Posterior vena cava (tissue), 2 donors: ENCODE results near the gene RFTN1. TPM values are rescaled to one million over a fixed set of nuclear protein-coding genes. Genes with fewer than 3 reads are reported as not detected.

Source experiments
- DNase-seq: peaks from one replicate; pipeline ENCODE4 v3.0.0-alpha.2; 2020; ENCODE audit warnings: low spot score
- intact Hi-C, 2 donors: fragments of 100-400 bp; cut with DNase I; formaldehyde crosslinking; loops; one replicate each; pipeline versions ENCODE4 v1.14.1 to v1.14.2; 2022 to 2023
- total RNA-seq, 2 donors: library from RNA; stranded (reverse); fragmentation: NEBNext Ultra II Directional; extraction: Animal tissue kit (Norgen Biotek cat#: 25700); gene quantifications; one replicate each; pipeline ENCODE4 v1.2.1, GENCODE V29; 2021
- donor health status: DM: yes; HTN: yes; CAD: no.
- donor health status: DM: yes; HTN: yes; CAD: no.

The RFTN1 gene
- total RNA-seq, 2 donors from 2014 or later = 72.2 to 102 TPM

DNA sequence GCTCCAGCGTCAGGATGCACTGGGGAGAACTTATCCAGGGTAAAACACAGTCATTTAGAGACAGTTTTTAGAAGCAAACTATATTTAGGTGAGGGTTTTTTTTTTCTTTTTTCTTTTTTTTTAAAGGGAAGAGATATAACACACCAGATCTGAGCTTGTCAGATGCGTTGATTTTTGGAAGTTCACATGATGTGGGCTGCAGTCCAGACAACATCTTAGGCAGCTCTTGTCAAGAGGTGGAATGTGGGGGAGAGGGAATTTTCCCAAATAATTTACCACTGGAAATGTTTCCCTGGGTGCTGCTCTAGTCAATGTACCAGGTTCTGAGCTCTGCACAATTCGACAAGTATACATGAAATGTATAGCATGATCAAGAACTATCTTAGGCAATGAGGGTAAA is 155.2 kb downstream of the RFTN1 start:
- intact Hi-C loops = no loop called here
- DNase-seq = no peak

DNA sequence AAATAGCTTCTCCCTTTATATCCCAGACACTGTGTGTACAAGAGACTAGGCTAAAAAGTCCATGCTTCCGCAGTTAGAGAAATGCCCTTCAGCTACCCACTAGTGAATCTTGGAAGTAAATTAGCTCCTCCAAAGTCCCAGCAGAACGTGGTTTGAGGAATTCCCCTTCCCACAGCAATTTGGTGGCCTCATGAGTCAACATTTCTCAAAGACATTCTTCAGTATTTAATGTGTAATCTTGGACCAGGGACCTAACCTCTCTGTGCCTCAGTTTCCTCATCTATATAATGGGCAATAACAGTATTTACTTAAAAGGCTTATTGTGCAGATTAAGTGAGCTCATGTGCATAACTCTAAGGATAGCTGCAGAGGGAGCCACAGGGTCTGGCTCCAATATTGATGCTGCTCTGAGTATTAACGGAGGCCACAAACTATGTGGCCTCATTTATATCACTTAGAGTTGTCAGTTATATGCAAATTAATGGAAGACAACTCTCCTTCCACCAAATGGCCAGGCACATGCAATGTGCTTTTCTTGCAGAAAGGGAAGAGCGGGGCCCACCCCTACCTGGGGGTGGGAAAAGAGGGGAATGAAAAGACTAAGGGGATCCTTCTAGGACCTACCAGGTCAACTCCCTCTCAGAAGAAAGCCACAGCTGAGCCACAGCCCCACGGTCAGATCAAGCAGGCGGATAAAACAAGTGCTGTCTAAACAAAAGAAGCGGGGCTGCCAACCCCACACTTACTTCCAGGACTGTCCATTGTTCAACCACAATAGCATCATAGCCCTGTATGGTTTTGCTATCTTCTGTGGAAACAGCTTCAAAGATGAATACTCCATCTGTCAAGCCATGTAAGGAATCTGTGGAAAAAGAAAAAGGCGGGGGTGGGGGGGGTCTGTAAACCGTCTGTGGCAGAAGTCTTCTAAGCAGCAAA is 156.0 kb downstream of the RFTN1 start:
- intact Hi-C loops = no loop called here
- peak; percentile 72 for DNase-seq

DNA sequence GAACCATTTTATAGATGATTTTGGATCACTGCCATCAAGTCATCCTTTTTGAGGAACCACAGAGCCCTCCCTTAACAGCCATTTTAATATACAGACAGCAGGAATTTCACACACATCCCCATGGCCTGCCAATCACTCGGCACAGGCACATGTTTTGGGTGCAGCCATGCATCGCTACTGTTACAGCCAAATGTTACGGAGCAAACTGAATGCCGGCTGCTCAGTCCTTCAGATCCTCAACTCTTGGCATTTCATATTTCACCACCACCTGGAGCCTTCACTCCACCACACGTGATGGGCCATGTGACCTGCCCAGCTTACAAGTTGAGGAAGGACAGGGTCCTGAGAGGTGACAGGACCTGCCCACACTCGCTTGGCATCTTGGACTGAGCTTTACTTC is 157.7 kb downstream of the RFTN1 start:
- intact Hi-C loops = no loop called here

DNA sequence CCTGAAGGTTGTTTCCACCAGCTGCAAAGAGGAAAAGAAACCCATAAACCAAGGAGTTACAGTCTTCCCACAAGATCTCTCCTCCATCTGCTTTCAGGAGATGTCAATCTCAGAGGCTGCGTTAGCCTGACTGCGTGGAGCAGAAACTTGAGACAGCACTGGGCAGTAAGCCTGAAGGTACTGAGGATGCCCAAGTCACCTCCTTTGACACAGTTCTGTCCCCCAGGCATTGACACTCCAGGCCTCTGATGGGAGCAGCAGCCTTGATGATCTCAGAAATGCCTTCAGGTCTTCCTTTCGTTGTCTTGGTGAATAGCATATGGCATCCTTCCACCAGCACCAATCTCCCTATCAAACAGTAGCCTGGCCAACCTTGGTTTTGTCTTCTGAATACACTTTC is 159.2 kb downstream of the RFTN1 start:
- intact Hi-C loops = no loop called here
- no peak for DNase-seq

More for the DNA sequence above, 157.7 kb downstream of the RFTN1 start:
- DNase-seq = no peak

DNA sequence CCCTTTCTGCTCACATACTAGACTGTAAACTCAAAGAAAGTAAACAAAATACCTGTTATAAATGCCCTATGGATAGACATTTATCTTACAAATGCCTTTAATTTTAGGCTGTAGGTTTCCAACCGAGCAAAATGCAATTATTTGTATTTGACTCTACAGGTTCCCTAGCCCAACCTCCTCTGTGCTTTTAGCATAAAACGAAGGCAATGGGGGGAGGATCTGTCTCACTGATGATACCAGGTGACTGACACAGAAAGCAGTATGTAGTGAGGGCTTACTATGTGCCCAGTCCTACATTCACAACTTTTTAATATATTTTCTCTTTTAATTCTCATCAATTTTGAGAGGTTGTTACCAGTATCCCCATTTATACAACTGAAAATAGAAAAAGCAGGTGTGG is 161.1 kb downstream of the RFTN1 start:
- DNase-seq = no peak
- intact Hi-C loops = no loop called here

DNA sequence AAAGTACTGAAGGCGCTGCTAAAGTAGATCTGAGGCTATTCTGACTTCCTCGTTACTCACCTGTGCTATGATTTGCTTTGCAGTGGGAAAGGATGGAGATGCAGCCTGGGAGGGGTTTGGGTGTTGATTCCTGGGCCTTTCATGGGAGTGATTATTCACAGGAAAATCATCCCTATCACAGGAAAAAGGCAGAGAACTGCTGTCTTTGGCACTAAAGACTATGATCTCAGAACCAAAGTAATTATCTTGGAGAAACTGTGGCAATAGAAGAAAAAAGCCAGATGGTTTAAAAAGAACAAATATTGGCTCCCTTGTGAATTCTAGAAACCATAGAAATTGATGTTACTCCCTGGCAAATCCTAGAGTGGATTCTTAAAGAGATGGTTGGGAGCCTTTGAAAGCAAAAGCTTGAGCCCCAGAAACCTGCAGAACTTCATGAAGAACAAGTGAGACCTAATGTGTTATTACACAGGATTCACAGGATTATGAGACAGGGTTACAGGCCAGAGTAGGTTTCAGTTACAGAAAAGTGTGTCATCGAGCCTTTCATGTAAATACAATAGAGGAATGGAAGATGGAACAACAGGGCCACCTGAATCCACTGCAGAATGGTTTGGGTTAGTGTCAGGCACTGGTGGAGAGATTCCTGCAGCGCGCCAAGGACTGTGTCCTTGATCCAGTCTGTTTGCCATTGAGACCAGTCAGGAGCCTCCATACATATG is 162.7 kb downstream of the RFTN1 start:
- DNase-seq = no peak
- intact Hi-C loops = no loop called here

DNA sequence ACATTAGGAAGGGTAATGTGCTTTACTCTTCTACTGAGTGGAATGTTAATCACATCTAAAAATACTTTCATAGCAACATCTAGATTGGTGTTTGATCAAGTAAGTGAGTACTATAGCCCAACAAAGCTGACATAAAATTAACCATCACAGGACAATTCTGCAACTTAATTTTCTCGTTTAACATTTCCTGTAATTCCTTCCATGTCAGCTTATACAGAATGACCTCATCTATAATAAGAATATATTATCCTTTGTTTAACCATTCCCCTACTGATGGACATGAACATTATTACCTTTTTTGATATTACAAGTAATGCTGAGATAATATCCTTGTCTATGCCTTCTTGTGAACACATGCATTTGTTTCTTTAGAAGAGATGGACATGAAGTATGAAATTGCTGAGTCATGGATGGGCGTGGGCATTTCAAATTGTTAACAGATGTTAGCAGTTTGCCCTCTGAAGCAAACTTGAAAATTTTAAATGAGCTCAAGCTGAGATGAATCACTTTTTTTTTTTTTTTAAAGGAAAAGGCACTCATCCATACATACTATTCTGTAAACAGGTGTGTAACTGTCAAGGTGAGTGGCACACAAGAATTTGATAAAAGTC is 163.4 kb downstream of the RFTN1 start:
- intact Hi-C loops = no loop called here
- DNase-seq = no peak

DNA sequence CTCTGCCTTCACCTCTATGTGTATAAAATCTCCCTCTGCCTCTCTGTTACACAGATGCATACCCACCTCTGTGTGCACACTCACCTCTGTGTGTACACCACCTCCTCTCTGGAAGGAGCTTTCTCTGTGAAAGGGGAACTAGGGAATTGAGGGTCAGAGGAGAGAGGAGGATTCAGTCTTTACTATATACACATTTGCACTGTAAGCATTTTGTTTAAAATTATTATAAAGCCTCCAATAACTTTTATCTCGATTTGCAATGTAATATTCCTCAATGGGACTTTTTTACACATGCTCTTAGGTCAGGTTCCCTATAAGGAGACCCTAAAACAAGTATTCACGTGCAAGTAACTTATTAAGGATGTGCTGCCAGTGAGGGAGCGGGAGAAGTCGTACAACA is 166.0 kb downstream of the RFTN1 start:
- no peak for DNase-seq
- intact Hi-C loops = no loop called here

DNA sequence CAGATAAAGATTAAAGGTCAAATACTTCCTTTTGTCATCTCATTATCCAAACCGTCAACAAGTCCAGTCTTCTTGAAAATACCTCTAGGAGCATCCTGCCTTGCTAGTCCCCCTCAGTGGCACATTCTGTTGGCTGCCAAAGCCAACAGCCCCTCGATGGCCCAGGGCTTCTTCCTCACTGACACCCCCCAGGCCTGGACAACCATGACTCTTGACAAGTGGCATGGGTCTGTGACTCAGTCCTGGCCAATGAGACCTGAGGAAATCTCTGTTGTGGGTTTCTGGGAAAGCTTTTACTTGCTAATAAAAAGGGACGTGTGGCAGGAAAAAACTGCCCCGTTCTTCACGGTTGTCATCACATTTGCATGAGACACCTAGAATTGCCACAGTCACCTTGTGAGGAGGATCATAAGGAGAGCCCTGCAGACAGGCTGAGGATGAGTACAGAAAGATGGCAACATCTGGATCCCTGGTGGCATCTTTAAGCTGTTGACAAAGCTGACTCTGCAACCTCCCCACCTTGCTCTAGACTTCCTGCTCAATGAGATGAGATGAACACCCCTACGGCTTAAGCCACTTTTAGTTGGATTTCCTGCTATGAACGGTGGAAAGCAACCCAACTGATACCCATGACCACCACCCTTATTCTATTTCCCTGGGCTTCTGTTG is 167.0 kb downstream of the RFTN1 start:
- no peak for DNase-seq

DNA sequence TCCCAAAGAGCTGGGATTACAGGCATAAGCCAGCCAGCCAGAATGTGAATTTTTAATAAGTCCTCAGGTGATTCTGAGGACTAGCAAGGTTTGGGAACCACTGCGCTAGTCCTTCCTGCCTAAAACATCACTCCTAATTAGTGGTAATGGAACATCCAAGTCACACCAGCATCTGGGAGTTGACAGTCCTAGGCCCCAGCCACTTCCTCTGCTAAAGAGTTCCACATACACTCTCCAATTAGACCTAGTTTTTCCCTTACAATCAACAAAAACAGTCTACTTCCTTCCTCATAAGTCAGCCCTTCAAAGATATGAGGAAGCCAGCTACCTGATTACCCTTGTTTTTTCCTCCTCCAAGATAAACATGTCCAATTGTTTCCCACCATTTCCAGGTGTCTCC is 170.4 kb downstream of the RFTN1 start:
- no peak for DNase-seq
- intact Hi-C loops = no loop called here

More for the DNA sequence above, 167.0 kb downstream of the RFTN1 start:
- intact Hi-C loops = no loop called here

DNA sequence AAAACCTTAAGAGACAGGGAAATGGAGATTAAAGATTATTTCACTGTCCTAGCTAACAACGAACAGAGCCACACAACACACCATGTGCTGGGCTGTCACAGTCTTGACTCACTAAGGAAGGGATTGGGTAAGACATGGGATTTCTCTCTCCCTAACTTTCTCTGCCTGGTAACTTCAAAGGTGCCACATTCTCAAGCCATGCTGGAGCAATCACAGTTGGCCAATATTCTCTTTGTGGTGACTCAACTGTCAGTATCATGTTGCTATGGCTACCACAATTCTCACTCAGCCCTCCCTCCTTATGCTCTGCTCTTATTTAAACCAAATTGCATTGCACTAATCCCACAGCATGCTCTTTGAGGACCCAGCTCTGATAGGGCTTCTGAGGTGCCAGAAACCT is 174.5 kb downstream of the RFTN1 start:
- intact Hi-C loops = no loop called here
- DNase-seq = no peak

DNA sequence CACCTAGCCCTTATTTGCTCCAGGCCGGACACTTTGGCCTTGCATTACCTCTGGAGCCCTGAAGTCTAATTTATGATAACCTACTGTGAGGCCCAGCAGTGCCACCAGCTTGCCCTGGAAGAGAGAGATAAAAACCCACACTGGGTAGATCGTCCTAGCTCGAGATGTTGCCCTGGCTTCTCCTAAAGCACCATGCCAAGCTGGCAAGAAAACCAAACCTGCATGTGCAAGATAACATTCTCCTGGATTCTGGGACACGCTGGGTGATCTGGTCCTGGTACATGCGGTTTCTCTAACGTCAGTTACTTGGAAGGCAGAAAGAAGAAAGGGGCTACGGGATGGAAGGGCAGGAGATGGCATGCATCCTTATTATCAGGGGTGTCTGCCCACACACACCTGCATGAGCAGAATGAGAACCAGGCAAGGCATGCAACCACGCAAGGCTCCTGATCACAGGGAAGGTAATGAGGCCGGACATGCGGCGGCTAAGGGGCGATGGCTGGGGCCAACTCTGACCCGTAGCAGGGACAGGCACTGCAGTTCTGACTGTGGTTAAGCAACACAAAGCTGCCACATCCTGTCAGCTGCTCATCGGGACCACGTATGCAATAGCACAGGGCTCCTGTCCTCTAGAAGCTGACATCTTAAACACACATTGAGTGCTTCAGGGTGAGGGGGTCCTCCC is 175.5 kb downstream of the RFTN1 start:
- intact Hi-C loops = no loop called here

DNA sequence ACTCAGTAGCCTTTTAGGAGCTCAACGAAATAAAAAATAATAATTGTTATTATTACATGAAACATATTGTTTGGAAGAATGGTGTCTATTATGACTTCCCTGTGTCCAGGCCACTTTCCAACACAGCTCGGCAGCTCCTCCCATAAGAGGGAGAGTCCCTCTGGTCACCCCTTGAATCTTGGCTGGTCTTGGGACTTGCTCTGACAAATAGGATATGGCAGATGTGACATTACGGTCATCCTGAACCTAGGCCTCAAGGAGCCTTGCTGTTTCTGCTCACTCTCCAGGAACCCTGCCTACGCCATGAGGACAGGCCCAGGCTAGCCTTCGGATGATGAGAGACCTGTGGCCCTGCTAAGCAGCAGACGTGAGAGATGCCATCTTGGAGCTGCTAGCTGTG is 176.7 kb downstream of the RFTN1 start:
- intact Hi-C loops = no loop called here

More for the DNA sequence above, 175.5 kb downstream of the RFTN1 start:
- no peak for DNase-seq

DNA sequence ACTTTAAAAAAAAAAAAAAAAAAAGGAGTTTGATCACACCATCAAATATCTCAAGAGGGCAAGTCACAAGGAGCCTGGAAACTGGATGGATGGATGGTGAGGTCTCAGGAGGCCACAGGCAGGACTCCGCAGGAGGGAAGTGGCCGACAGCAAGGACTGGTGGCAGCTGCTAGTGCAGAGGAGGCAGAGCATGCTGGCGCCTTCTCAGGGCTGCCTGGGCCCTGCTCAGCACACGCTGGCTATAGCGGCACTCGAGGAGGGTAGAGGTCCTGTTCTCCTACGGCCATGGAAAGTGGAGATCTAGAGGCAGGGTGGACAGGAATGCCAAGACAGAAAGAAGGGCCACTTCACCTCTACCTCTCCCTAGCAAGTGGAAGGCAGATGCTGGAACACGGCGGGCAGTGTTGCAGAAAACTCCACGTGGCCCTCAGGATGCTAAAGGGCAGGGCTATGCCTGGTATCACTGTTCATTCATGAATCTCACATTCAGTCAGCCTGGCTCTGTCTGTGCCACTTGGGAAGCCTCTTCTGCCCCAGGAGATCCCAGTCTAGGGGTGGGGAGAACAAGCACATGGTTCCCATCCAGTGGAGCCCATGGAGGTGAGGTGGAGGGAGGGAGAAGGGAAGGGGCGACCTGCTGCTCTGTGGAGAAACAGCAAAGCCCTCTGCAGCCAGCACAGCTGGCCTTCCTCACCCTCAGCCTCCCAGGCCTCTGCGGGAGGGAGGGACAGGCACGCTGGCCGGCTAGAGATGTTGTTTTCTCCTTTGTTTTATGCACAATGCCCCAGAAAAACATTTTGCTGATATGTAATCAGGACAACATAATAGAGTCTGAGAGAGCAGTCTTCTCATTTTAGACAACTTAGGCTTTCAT is 177.5 kb downstream of the RFTN1 start:
- intact Hi-C loops = no loop called here
- peak; percentile 46 for DNase-seq

More for the DNA sequence above, 176.7 kb downstream of the RFTN1 start:
- no peak for DNase-seq

DNA sequence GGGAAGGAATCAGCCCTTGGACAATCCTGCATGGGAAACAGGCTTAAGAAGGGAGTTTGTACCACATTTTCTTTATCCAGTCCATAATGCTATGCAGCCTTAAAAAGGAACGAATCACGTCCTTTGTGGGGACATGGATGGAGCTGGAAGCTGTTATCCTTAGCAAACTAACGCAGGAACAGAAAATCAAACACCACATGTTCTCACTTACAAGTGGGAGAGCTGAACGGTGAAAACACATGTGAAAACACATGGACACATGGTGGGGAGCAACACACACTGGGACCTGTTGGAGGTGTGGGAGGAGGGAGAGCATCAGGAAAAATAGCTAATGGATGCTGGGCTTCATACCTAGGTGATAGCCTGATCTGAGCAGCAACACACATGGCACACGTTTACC is 178.2 kb downstream of the RFTN1 start:
- intact Hi-C loops = no loop called here
- peak; percentile 25 for DNase-seq

DNA sequence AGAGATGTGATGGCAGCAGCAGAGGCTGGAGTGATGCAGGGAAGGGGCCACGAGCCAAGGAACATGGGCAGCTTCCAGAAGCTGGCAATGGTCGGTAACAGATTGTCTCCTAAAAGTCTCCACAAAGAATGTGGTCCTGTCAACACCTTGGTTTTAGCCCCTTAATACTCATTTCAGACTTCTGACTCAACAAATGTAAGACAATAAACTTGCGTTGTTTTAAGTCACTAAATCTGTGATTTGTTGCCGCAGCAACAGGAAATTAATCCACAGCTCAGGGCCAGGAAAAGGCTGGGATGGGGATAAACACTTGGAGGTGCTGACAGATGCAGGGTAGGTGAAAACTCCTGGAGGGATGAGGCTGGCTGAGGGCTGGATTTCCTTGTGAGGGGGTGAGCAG is 178.6 kb downstream of the RFTN1 start:
- DNase-seq = peak; percentile 22
- intact Hi-C loops = no loop called here

DNA sequence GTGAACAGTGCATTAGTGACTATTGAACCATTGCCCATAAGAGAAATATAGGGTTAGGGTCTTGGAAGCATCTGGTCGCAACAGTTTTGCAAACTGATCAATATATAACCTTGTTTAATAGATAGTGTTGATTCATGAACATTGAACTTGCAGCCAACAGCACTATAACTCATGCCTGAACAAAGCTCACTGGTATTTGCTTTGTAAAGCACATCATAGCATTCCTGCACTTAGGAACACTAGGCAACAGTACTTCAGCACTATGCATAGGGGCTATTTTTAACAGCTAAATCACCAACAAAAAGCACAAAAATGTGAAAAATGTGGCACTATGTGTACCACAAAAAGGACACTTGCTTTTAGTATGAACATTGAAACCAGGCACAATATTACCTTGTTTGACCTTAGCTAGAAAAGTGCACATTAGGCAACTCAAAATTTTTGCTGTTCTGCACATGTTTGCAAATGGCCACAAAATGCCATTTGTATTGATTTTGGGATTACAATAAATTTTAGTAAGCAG is 180.5 kb downstream of the RFTN1 start:
- no peak for DNase-seq
- intact Hi-C loops = no loop called here

DNA sequence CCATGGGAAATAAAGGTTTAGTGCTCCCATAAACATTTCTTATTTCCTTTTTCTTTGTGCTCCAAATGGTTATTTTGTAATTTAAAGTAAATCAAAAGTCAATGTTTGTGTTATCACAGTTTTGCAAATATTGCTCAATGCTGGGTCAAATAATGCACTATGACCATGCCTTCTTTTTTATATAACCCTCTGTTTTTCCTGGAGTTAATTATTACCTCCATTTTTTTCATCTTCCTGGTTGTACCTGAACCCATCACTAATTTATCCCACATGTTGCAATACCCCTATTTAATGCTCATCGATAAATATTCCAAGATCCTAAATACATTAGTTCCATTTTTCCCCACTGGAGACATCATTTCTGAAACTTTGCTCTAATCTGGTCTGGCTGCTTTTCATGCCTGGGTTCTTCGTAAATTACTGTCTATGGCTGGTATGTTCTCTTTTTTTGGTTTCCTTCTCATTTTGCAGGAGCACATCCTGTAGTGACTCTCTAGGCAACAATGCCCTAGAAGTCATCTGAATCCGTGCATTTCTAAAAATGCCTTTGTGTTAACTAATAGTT is 182.1 kb downstream of the RFTN1 start:
- no peak for DNase-seq
- intact Hi-C loops = no loop called here
